ENCODE results near the gene CEP128. TPM values are rescaled to one million over a fixed set of nuclear protein-coding genes. Genes with fewer than 3 reads are reported as not detected.

CEP128 gene
- total RNA-seq, 1 donor from 2014 or later, result 6.1 TPM

- Histone ChIP-seq H3K4me3 (no peak overlapping the region), H3K27ac (no peak overlapping the region), H3K27me3 (no peaks in the 10 kb centered on the region), H3K36me3 (no peaks in the 10 kb centered on the region), H3K9me3 (no peaks in the 10 kb centered on the region), H3K4me1 (no peaks in the 10 kb centered on the region)
- DNase-seq (no peak), ATAC-seq (no peak)
- TF ChIP-seq CTCF (IDR thresholded peaks at IDR 0.05), result no peak
- intact Hi-C loops (cut with DNase I), result no loop called here
Observed at GRCh38 chr14:80901260-80901659, 40.3 kb downstream of the CEP128 start.

- DNase-seq (no peak), ATAC-seq (no peak)
- intact Hi-C loops (cut with DNase I), result no loop called here
- Histone ChIP-seq H3K27ac (no peak overlapping the region), H3K36me3 (no peaks in the 10 kb centered on the region), H3K27me3 (no peaks in the 10 kb centered on the region), H3K4me1 (no peaks in the 10 kb centered on the region), H3K9me3 (no peaks in the 10 kb centered on the region), H3K4me3 (no peak overlapping the region)
- TF ChIP-seq CTCF (IDR thresholded peaks at IDR 0.05), result no peak
Observed at GRCh38 chr14:80872645-80873044, 68.9 kb downstream of the CEP128 start.

GRCh38 chr14:80868260-80868659 is 73.3 kb downstream of the CEP128 start:
- Histone ChIP-seq H3K9me3 (no peaks in the 10 kb centered on the region), H3K27me3 (no peaks in the 10 kb centered on the region), H3K36me3 (no peaks in the 10 kb centered on the region), H3K4me1 (no peaks in the 10 kb centered on the region), H3K4me3 (no peak overlapping the region), H3K27ac (no peak overlapping the region)
- ATAC-seq, result no peak
- intact Hi-C loops (cut with DNase I), result no loop called here
- no peak for TF ChIP-seq CTCF (IDR thresholded peaks at IDR 0.05)
- no peak for DNase-seq

GRCh38 chr14:80867798-80868197 is 73.7 kb downstream of the CEP128 start:
- H3K4me1 ChIP-seq, result no peaks in the 10 kb centered on the region
- H3K36me3 ChIP-seq, result no peaks in the 10 kb centered on the region
- H3K27me3 ChIP-seq, result no peaks in the 10 kb centered on the region
- no peak for TF ChIP-seq CTCF (IDR thresholded peaks at IDR 0.05)
- no peak overlapping the region for H3K27ac ChIP-seq
- no peak overlapping the region for H3K4me3 ChIP-seq
- no peak for ATAC-seq
- DNase-seq, result no peak
- no peaks in the 10 kb centered on the region for H3K9me3 ChIP-seq
- intact Hi-C loops (cut with DNase I), result no loop called here

GRCh38 chr14:80867091-80867490 is 74.4 kb downstream of the CEP128 start:
- Histone ChIP-seq H3K27ac (no peak overlapping the region), H3K9me3 (no peaks in the 10 kb centered on the region), H3K36me3 (no peaks in the 10 kb centered on the region), H3K4me1 (no peaks in the 10 kb centered on the region), H3K27me3 (no peaks in the 10 kb centered on the region), H3K4me3 (no peak overlapping the region)
- no peak for ATAC-seq
- intact Hi-C loops (cut with DNase I), result no loop called here
- no peak for DNase-seq
- TF ChIP-seq CTCF (IDR thresholded peaks at IDR 0.05), result no peak

- Histone ChIP-seq H3K27ac (no peak overlapping the region), H3K27me3 (no peaks in the 10 kb centered on the region), H3K4me1 (no peaks in the 10 kb centered on the region), H3K9me3 (no peaks in the 10 kb centered on the region), H3K4me3 (no peak overlapping the region), H3K36me3 (no peaks in the 10 kb centered on the region)
- intact Hi-C loops (cut with DNase I), result no loop called here
- DNase-seq (no peak), ATAC-seq (no peak)
- no peak for TF ChIP-seq CTCF (IDR thresholded peaks at IDR 0.05)
Observed at GRCh38 chr14:80865565-80865964, 76.0 kb downstream of the CEP128 start.

All from upper lobe of right lung (tissue), 1 donor.